ENCODE results near the gene CFAP299.

The CFAP299 gene

GRCh38 chr4:80452768-80453167 lies 117.2 kb downstream of the CFAP299 start:
- no peak for DNase-seq

GRCh38 chr4:80454040-80454439 lies 118.5 kb downstream of the CFAP299 start:
- DNase-seq = no peak

DNA sequence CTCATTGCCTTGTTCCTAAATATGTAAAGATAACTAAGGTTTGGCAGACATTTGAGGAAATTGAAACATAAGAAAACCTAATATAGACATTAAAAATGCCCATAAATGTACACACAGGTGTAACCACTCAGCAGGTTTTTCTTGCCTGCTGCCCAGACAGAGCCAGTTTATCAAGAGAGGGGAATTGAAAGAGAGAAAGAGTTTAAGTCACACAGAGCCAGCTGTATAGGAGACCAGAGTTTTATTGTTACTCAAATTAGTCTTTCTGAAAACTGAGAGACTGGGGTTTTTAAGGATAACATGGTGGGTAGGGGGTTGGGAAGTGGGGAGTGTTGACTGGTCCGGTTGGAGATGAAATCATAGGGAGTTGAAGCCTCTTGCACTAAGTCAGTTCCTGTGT lies 119.0 kb downstream of the CFAP299 start:
- no peak for DNase-seq

- DNase-seq = no peak
Observed at GRCh38 chr4:80459918-80460473, 124.5 kb downstream of the CFAP299 start.

DNA sequence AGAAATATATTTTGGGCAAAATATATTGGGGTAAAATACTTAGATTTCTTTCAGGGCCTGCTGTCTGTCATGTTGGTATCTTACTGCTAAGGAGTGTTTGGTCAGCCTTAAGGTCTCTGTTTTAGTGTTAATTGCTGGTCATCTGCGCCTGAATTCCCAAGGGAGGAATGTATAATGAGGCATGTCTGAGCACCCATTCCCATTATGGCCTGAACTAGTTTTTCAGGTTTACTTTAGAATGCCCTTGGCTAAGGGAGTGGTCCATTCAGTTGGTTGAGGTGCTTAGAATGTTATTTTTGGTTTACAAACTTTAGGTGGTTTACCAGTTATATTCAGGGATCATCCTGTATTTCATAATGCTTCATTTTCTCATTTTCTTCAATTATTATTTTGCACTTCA lies 125.9 kb downstream of the CFAP299 start:
- no peak for DNase-seq

GRCh38 chr4:80462621-80463091 lies 127.1 kb downstream of the CFAP299 start:
- DNase-seq = no peak

DNA sequence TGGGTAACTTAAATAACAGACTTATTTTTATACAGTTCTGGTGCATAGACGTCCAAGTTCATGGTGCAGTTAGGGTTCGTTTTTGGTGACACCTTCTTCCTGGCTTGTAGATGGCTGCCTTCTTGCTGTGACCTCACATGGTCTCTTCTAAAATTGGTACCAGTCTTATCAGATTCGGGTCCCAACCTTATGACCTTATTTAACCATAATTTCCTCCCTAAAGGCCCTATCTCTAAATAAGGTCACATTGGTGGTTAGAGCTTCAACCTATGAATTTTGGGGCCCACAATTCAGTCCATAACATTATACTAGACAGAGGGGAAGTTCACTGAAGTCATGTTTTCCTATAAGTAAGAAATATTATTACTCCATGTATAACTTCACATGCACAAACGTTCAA lies 128.0 kb downstream of the CFAP299 start:
- no peak for DNase-seq

GRCh38 chr4:80465238-80465637 lies 129.7 kb downstream of the CFAP299 start:
- no peak for DNase-seq

- DNase-seq = no peak
Observed at GRCh38 chr4:80465736-80466135, 130.2 kb downstream of the CFAP299 start.

DNA sequence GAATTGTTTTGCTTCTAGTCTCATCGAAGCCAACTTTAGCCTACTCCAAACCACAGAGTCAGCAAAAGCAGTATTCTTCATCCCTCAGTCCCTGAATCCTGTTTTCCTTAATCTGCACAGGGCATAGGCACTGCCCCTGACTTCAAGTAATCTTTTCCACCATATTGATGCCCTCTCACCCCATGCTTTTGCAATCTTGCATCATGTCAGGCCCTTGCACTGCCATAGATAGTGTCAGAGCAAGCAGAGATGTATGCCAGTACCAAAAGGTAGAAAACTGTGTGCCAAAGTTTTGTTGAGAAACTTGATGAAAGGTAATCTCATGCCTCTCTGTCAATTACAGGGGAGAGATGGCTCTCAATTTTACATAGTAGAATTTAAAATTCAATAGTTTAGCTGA lies 131.1 kb downstream of the CFAP299 start:
- no peak for DNase-seq

- DNase-seq = peak; percentile 38
Observed at GRCh38 chr4:80471756-80472155, 136.2 kb downstream of the CFAP299 start.

DNA sequence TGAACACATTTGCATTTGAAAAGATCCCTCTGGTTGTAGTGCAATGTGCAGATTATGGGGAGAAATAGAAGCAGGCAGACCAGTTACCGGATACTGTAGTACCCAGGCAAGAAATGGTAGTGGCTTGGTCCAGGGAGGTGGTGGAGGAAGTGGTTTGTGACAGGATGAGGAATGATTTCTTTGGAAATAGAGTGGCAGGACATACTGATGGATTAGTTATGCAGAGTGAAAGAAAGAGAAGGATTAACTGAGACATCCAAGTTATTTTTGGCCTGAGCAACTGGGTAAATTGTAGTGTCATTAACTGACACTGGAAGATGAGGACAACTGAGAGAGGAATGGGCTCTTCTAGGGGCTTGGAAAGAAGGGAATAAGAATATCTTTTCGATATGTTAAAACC lies 139.7 kb downstream of the CFAP299 start:
- DNase-seq = no peak

GRCh38 chr4:80475798-80476197 lies 140.3 kb downstream of the CFAP299 start:
- no peak for DNase-seq

- no peak for DNase-seq
Observed at GRCh38 chr4:80484712-80485111, 149.2 kb downstream of the CFAP299 start.

GRCh38 chr4:80486603-80487002 lies 151.1 kb downstream of the CFAP299 start:
- no peak for DNase-seq

DNA sequence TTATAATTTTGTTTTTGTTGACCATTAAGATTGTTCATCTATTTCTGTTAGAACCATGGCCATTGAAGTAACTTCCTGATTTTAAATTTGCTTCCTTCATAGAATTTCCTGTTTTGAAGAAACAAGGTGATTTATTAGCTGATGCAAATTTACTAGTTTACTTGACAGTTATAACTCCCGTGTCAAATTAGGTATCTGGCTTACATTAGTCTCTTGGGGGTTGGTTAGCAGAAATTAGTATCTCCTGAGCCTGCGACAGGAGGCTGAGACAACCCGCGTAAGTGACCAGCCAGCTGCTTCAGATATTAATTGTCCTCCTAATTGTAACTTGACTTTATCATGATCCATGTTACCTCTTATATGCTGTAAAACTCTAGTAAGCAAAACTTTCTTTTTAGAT lies 154.3 kb downstream of the CFAP299 start:
- no peak for DNase-seq

DNA sequence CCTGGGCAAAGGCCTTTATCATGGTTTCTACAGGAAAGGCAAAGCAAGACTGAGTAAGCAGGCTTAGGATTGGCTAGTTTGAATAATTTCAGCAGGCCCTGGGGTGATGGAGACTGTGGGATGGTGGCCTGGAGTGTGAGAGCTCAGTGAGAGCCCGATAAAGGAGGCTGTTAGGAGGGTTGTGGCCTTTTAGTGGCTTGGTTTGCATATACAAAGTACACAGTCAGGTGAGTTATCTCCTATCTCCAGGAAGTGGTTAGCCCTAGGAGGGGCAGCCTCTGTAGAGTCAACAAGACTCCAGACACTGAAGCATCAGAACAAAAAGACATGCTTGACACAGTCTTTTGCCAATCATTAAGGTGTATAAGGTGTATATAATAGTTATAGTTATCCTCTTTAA lies 157.2 kb downstream of the CFAP299 start:
- no peak for DNase-seq

- DNase-seq = no peak
Observed at GRCh38 chr4:80495865-80496264, 160.3 kb downstream of the CFAP299 start.

DNA sequence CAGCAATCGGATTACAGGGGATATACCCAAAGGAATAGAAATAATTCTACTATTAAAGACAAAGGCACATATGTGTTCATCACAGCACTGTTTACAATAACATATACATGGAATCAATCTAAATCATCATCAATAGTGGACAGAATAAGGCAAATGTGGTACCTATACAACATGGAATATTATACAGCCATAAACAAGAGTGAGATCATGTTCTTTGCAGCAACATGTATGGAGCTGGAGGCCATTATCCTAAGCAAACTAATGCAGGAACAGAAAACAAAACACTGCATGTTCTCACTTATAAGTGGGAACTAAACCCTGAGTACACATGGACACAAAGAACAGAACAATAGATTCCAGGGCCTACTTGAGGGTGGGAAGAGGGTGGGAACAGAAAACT lies 163.2 kb downstream of the CFAP299 start:
- DNase-seq = no peak

GRCh38 chr4:80500613-80501012 lies 165.1 kb downstream of the CFAP299 start:
- no peak for DNase-seq

GRCh38 chr4:80507077-80507476 lies 171.5 kb downstream of the CFAP299 start:
- no peak for DNase-seq

DNA sequence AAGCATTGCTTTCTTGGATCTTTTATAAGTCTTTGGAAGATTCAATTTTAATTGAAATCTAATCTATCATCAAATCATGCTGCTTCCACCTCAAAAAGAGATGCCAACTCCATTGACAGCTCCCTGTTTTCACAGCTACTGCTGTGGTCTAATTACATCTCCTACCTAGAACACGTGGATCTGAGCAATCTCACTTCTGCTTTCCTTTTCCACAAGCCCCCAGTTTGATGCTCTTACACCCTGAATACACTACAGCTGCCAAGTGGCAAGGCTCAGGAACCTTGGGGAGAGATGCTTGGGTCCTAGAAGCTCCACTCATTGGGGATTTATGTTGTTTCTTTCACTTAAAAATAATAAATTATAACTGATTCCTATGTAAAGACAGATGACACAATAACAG lies 172.0 kb downstream of the CFAP299 start:
- no peak for DNase-seq

- no peak for DNase-seq
Observed at GRCh38 chr4:80515496-80515895, 180.0 kb downstream of the CFAP299 start.

GRCh38 chr4:80521438-80521837 lies 185.9 kb downstream of the CFAP299 start:
- DNase-seq = no peak

DNA sequence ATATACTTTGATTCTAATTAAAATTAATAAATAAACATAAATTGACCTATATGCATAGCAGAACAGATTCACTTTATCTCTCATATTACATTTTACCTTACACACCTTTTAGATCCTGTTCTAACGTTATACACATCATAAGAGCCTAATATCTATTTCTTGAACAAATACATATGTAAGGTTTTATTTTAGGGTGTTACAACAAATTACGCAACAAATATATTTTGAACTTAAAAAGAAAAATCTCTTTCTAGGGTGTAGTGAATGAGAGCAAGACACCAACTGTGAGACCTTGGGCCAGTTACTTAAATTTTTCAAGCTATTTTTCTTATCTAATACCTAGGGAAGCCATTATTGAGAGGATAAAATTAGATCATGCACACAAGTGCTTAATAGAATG lies 191.2 kb downstream of the CFAP299 start:
- DNase-seq = no peak

DNA sequence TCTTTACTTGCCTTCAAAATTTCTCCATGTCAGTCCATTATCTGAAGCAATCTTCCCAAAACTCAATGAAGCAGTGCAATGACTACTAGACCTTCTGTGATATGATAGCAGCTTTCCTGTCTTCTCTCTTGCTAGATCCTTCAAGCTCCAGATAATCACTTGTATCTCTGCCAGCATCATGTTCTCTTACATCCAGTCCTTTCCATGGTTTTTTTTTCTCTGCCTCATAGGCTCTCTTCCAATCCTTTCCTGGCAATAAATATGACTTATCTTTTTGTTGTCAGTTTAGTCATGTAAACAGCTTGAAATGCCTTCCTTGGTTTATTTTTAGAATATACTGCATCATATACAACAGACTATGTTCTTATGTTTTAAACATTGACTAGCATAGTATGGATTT lies 193.5 kb downstream of the CFAP299 start:
- no peak for DNase-seq
